Measurements from ENCODE around the gene TBXAS1. TPM values are rescaled to one million over a fixed set of nuclear protein-coding genes. Genes with fewer than 3 reads are reported as not detected.

Gene TBXAS1
- total RNA-seq, 1 donor from 2014 or later = 1.3 TPM

- Mint-ChIP-seq H3K27ac (ENCODE audit: unreplicated experiment) (no peak overlapping the region), H3K4me3 (ENCODE audit: unreplicated experiment) (no peak overlapping the region)
- no peak for DNase-seq (ENCODE audit: low spot score)
Observed at GRCh38 chr7:139973101-139974050, 144.3 kb downstream of the TBXAS1 start.

GRCh38 chr7:139974179-139974811 is 145.2 kb downstream of the TBXAS1 start:
- no peaks in the 10 kb centered on the region for H3K36me3 Mint-ChIP-seq (ENCODE audit: low read depth, unreplicated experiment)
- H3K4me1 Mint-ChIP-seq (ENCODE audit: unreplicated experiment) = peaks cover 10% of the 10 kb centered on the region
- DNase-seq (ENCODE audit: low spot score) = no peak
- no peak overlapping the region for H3K27ac Mint-ChIP-seq (ENCODE audit: unreplicated experiment)
- no peaks in the 10 kb centered on the region for H3K9me3 Mint-ChIP-seq (ENCODE audit: unreplicated experiment)
- H3K4me3 Mint-ChIP-seq (ENCODE audit: unreplicated experiment) = no peak overlapping the region
- no peak for TF ChIP-seq CTCF (IDR thresholded peaks at IDR 0.05; ENCODE audit: unreplicated experiment)
- peaks cover 5% of the 10 kb centered on the region for H3K27me3 Mint-ChIP-seq (ENCODE audit: unreplicated experiment)

More at GRCh38 chr7:139973101-139974050, 144.3 kb downstream of the TBXAS1 start:
- no peak for TF ChIP-seq CTCF (IDR thresholded peaks at IDR 0.05; ENCODE audit: unreplicated experiment)
- Mint-ChIP-seq H3K27me3 (ENCODE audit: unreplicated experiment) (peaks cover 4% of the 10 kb centered on the region), H3K4me1 (ENCODE audit: unreplicated experiment) (peaks cover 10% of the 10 kb centered on the region), H3K9me3 (ENCODE audit: unreplicated experiment) (no peaks in the 10 kb centered on the region), H3K36me3 (ENCODE audit: low read depth, unreplicated experiment) (no peaks in the 10 kb centered on the region)

DNA sequence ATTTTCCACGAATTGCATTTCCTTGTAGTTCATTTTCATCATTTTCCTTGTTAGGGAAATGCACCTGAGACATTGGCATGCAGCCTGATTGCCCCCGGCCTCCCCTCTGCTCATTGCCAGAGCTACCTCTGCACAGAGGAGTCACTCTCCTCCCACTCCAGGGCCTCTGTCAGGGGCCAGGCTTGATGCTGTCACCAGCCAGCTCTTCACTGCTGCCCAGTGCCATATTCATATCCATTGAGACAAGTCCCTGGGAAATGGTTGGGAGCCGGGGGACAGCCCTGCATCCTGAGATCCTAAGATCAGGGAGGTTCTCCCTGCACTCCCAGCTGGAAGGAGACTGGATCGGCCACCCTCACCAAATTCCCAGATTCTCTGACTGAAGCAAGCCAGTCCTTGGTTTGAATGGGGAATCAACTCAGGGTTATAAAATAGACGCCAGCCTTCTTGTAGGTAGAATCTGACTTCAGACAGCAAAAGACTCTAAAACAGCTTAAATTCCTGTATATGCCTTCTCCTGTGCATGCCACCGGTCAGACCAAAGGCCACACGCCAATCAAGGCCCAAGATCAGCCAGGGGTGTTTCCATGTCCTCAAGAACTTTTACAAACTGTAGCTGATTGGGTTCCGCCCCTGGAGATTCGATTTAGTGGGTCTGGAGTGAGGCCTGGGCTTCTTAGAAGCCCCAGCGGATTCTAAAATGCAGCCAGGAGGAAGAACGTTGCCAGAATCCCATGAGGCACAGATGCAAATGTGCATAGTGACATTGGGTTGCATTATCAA is 147.2 kb downstream of the TBXAS1 start:
- peaks cover 15% of the 10 kb centered on the region for H3K4me1 Mint-ChIP-seq (ENCODE audit: unreplicated experiment)
- no peak for DNase-seq (ENCODE audit: low spot score)
- TF ChIP-seq CTCF (IDR thresholded peaks at IDR 0.05; ENCODE audit: unreplicated experiment) = no peak
- H3K4me3 Mint-ChIP-seq (ENCODE audit: unreplicated experiment) = no peak overlapping the region
- no peaks in the 10 kb centered on the region for H3K9me3 Mint-ChIP-seq (ENCODE audit: unreplicated experiment)
- H3K27ac Mint-ChIP-seq (ENCODE audit: unreplicated experiment) = no peak overlapping the region
- H3K36me3 Mint-ChIP-seq (ENCODE audit: low read depth, unreplicated experiment) = no peaks in the 10 kb centered on the region
- H3K27me3 Mint-ChIP-seq (ENCODE audit: unreplicated experiment) = peaks cover 5% of the 10 kb centered on the region

DNA sequence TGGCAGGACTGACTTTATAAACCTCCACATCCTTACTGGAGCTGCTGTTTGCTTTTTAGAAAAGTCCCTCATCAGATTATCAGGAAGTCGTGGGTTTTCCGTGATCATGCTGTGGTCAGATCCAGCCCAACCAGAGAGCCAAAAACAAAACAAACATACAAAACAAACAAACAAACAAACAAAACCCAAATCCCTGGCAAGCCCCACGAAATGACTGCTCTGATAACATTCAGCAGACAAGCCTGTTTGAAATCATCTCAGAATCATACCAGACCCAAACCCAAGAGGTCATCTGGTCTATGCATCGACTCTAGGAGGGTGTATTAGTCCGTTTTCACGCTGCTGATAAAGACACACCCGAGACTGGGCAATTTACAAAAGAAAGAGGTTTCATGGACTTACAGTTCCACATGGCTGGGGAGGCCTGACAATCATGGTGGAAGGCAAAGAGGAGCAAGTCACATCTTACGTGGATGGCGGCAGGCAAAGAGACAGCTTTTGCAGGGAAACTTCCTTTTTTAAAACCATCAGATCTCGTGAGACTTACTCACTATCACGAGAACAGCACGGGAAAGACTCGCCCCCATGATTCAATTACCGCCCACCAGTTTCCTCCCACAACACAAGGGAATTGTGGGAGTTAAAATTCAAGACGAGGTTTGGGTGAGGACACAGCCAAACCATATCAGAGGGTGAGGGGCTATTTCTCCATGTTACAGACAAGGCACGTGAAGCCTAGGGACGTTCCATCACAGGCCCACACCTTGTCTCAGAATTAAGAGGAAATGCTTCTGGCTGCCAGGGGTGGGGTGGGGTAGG is 148.0 kb downstream of the TBXAS1 start:
- Mint-ChIP-seq H3K27me3 (ENCODE audit: unreplicated experiment) (peaks cover 5% of the 10 kb centered on the region), H3K9me3 (ENCODE audit: unreplicated experiment) (no peaks in the 10 kb centered on the region), H3K4me3 (ENCODE audit: unreplicated experiment) (no peak overlapping the region), H3K36me3 (ENCODE audit: low read depth, unreplicated experiment) (no peaks in the 10 kb centered on the region), H3K4me1 (ENCODE audit: unreplicated experiment) (peaks cover 7% of the 10 kb centered on the region), H3K27ac (ENCODE audit: unreplicated experiment) (no peak overlapping the region)
- no peak for DNase-seq (ENCODE audit: low spot score)
- no peak for TF ChIP-seq CTCF (IDR thresholded peaks at IDR 0.05; ENCODE audit: unreplicated experiment)
